Activated T-helper 2 cell treated with anti-CD3 and anti-CD28 coated beads, Interferon-gamma antibody, Interleukin-2, Interleukin-4, amounts not matched to agents 10 μg/mL and 5 μg/mL and 100 μg/mL, durations not matched to agents 14 hours and 24 hours and 36 hours (primary cell): ENCODE results near the gene SMTNL1. TPM values are rescaled to one million over a fixed set of nuclear protein-coding genes. Genes with fewer than 3 reads are reported as not detected.

Experiments
- DNase-seq: peaks from one replicate; pipeline ENCODE4 v3.0.0; 2021; ENCODE audit warnings: low spot score
- H3K27ac Mint-ChIP-seq: one replicate; pipeline ENCODE4 v1.8.0; 2021; ENCODE audit warnings: mixed read lengths
- H3K27me3 Mint-ChIP-seq: one replicate; pipeline ENCODE4 v1.8.0; 2021; ENCODE audit warnings: low read depth, mixed read lengths
- H3K36me3 Mint-ChIP-seq: one replicate; pipeline ENCODE4 v1.8.0; 2021; ENCODE audit warnings: low read depth, mixed read lengths
- H3K4me1 Mint-ChIP-seq: one replicate; pipeline ENCODE4 v1.8.0; 2021; ENCODE audit warnings: low read depth, mixed read lengths
- H3K4me3 Mint-ChIP-seq: one replicate; pipeline ENCODE4 v1.8.0; 2021; ENCODE audit warnings: low read depth, mild to moderate bottlenecking, moderate library complexity, mixed read lengths
- H3K9me3 Mint-ChIP-seq: one replicate; pipeline ENCODE4 v1.8.0; 2021; ENCODE audit warnings: mixed read lengths
- intact Hi-C: fragments of 100-400 bp; cut with micrococcal nuclease; formaldehyde crosslinking; loops from one replicate; pipeline ENCODE4 v1.15.1; 2023
- total RNA-seq: library from RNA; stranded (reverse); gene quantifications from 2 replicates; pipeline ENCODE4 v1.2.3, GENCODE V29; 2022

The SMTNL1 gene
- total RNA-seq, 1 donor from 2014 or later: not detected

DNA sequence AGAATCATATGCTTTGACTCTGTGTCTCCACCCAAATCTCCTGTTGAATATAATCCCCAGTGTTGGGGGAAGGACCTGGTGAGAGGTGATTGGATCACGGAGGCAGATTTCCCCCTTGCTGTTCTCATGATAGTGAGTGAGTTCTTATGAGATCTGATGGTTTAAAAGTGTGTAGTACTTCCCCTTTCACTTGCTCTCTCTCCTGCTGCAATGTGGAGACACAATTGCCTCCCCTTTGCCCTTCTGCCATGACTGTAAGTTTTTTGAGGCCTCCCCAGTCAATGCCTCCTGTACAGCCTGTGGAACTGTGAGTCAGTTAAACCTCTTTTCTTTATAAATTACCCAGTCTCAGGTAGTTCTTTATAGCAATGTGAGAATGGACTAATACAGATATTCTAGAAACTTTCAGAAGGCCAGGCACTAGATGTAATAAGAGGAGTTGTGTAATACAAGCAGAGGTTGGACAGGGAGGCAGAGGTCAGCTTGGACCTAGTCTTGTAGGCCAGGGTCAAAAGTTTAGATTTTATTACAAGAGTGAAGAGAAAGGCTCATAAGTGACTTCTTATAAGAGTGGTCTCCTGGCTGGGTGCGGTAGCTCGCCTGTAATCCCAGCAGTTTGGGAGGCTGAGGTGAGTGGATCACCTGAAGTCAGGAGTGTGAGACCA is 50.8 kb downstream of the SMTNL1 start:
- Mint-ChIP-seq H3K4me3 (no peak overlapping the region), H3K9me3 (no peaks in the 10 kb centered on the region), H3K36me3 (no peaks in the 10 kb centered on the region), H3K27ac (no peak overlapping the region), H3K27me3 (peaks cover 3% of the 10 kb centered on the region), H3K4me1 (no peaks in the 10 kb centered on the region)
- DNase-seq: no peak
- intact Hi-C loops: no loop called here

GRCh38 chr11:57596266-57596885 is 59.0 kb downstream of the SMTNL1 start:
- no peaks in the 10 kb centered on the region for H3K36me3 Mint-ChIP-seq
- H3K27ac Mint-ChIP-seq: no peak overlapping the region
- intact Hi-C loops: no loop called here
- H3K27me3 Mint-ChIP-seq: peaks cover 43% of the 10 kb centered on the region
- no peak for DNase-seq
- no peaks in the 10 kb centered on the region for H3K4me1 Mint-ChIP-seq
- no peaks in the 10 kb centered on the region for H3K9me3 Mint-ChIP-seq
- H3K4me3 Mint-ChIP-seq: no peak overlapping the region

DNA sequence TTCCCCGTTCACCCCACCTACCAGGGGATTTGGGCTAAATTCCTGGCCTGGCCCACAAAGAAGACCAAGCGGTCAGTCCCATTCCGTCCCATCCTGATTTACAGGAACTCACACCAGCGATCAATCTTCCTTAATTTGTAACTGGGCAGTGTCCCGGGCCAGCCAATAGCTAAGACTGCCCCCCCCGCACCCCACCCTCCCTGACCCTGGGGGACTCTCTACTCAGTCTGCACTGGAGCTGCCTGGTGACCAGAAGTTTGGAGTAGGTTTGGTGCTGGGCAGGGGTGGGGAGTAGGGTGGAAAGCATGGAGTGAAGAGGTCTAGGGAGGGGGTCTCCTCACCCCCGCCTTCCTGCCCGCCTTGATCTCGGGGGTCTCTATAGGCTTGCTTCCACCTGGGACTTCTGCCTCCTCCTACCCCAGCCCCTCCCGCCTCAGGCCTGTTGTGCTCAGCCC is 60.1 kb downstream of the SMTNL1 start, which contains the start of gene SERPING1:
Gene SERPING1, plus strand, starts transcription at position 225 of the 455 bp plus-strand sequence. CDS start 586 bp downstream, outside the sequence.
- no peak within 1 kb of the TSS for H3K4me3 Mint-ChIP-seq
- no peaks in the 10 kb centered on the region for H3K9me3 Mint-ChIP-seq
- H3K27ac Mint-ChIP-seq: no peak within 1 kb of the TSS
- no peaks in the 10 kb centered on the region for H3K36me3 Mint-ChIP-seq
- peaks cover 43% of the 10 kb centered on the region for H3K27me3 Mint-ChIP-seq
- no peaks in the 10 kb centered on the region for H3K4me1 Mint-ChIP-seq
- no peak for DNase-seq
- intact Hi-C loops: no loop called here

GRCh38 chr11:57597916-57598830 is 60.8 kb downstream of the SMTNL1 start:
- H3K4me1 Mint-ChIP-seq: no peaks in the 10 kb centered on the region
- no peaks in the 10 kb centered on the region for H3K9me3 Mint-ChIP-seq
- H3K27me3 Mint-ChIP-seq: peaks cover 40% of the 10 kb centered on the region
- no peaks in the 10 kb centered on the region for H3K36me3 Mint-ChIP-seq
- DNase-seq: no peak
- no peak overlapping the region for H3K4me3 Mint-ChIP-seq
- no peak overlapping the region for H3K27ac Mint-ChIP-seq
- intact Hi-C loops: no loop called here

- no peaks in the 10 kb centered on the region for H3K4me1 Mint-ChIP-seq
- H3K36me3 Mint-ChIP-seq: no peaks in the 10 kb centered on the region
- no peak for DNase-seq
- H3K27me3 Mint-ChIP-seq: peaks cover 40% of the 10 kb centered on the region
- intact Hi-C loops: no loop called here
- no peak overlapping the region for H3K27ac Mint-ChIP-seq
- no peak overlapping the region for H3K4me3 Mint-ChIP-seq
- no peaks in the 10 kb centered on the region for H3K9me3 Mint-ChIP-seq
Measured at GRCh38 chr11:57598831-57599155, 61.4 kb downstream of the SMTNL1 start.

DNA sequence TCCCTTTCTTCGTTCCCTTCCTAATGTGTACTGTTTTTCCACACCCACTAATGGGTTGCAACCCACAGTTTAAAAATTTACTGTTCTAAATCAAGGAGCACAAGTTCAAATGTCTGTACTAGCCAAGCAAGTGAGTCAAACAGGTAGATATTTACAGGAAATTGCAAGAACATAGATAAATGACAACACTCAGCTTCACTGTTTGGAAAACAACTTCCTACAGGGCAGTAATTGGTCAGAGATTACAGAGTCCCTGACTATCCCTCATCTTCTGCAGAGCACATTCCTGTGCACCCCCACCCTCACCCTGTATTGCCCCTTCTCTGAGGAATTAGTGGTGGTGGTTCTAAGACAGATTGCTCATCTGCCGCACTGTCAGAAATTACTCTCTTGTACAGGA is 62.0 kb downstream of the SMTNL1 start:
- H3K4me1 Mint-ChIP-seq: no peaks in the 10 kb centered on the region
- DNase-seq: no peak
- no peaks in the 10 kb centered on the region for H3K9me3 Mint-ChIP-seq
- no peak overlapping the region for H3K4me3 Mint-ChIP-seq
- no peaks in the 10 kb centered on the region for H3K36me3 Mint-ChIP-seq
- intact Hi-C loops: no loop called here
- H3K27me3 Mint-ChIP-seq: peaks cover 34% of the 10 kb centered on the region
- no peak overlapping the region for H3K27ac Mint-ChIP-seq

Other genes starting within 250 kb of the SMTNL1 start
- gene TNKS1BP1, start 212.6 kb upstream of the SMTNL1 start, total RNA-seq: 15.6 and 16.5 TPM in 2 replicates
- gene SSRP1, start 201.7 kb upstream of the SMTNL1 start, total RNA-seq: 214 and 218 TPM in 2 replicates
- gene P2RX3, start 199.2 kb upstream of the SMTNL1 start, total RNA-seq: not detected in 2 replicates
- gene PRG3, start 156.4 kb upstream of the SMTNL1 start, total RNA-seq: not detected in 2 replicates
- 0.18 TPM in 1 of 2 replicates, not detected in the other for gene PRG2, start 146.9 kb upstream of the SMTNL1 start, total RNA-seq
- gene SLC43A3, start 110.5 kb upstream of the SMTNL1 start, total RNA-seq: 174 and 189 TPM in 2 replicates
- gene RTN4RL2, start 77.1 kb upstream of the SMTNL1 start, total RNA-seq: 0.18 TPM in 1 of 2 replicates, not detected in the other
- gene SLC43A1, start 21.9 kb upstream of the SMTNL1 start, total RNA-seq: 27.6 and 30.9 TPM in 2 replicates
- gene TIMM10, start 6.8 kb upstream of the SMTNL1 start, total RNA-seq: 76.9 and 90.0 TPM in 2 replicates
- gene UBE2L6, start 30.1 kb downstream of the SMTNL1 start, total RNA-seq: 135 and 137 TPM in 2 replicates
- gene SERPING1, start 60.1 kb downstream of the SMTNL1 start, total RNA-seq: not detected in 2 replicates
- 0.37 and 0.64 TPM in 2 replicates for gene YPEL4, start 112.3 kb downstream of the SMTNL1 start, total RNA-seq
- gene CLP1, start 120.2 kb downstream of the SMTNL1 start, total RNA-seq: 17.7 and 19.9 TPM in 2 replicates
- 64.7 and 69.9 TPM in 2 replicates for gene ZDHHC5, start 130.5 kb downstream of the SMTNL1 start, total RNA-seq
- gene MED19, start 174.6 kb downstream of the SMTNL1 start, total RNA-seq: 13.0 and 14.1 TPM in 2 replicates
- 74.6 and 80.0 TPM in 2 replicates for gene TMX2, start 175.0 kb downstream of the SMTNL1 start, total RNA-seq
- 179 and 183 TPM in 2 replicates for gene SELENOH, start 203.9 kb downstream of the SMTNL1 start, total RNA-seq
- not detected in 2 replicates for gene BTBD18, start 214.2 kb downstream of the SMTNL1 start, total RNA-seq
- 6.2 and 7.5 TPM in 2 replicates for gene CTNND1, start 224.2 kb downstream of the SMTNL1 start, total RNA-seq